Keratinocyte (primary cell): ENCODE results near the gene AARS2. TPM values are rescaled to one million over a fixed set of nuclear protein-coding genes. Genes with fewer than 3 reads are reported as not detected.

Source experiments
- DNase-seq: peaks from one replicate; pipeline ENCODE4 v3.0.0-alpha.2; 2011; ENCODE audit warnings: low read depth, missing footprints, low spot score
- FAIRE-seq: peaks from 2 replicates; lab custom pipeline; 2011; peaks lifted over from hg19 to GRCh38; lab: Jason Lieb, UNC
- H2AFZ ChIP-seq: 2 replicates; pipeline ENCODE4 v1.6.0; 2012; ENCODE audit warnings: low read length, control low read depth, inconsistent platforms; ENCODE audit not compliant: control insufficient read depth
- H3K27ac ChIP-seq: 2 replicates; pipeline ENCODE4 v1.5.1; 2011; ENCODE audit warnings: low read length; ENCODE audit not compliant: control insufficient read depth, insufficient read depth
- H3K27me3 ChIP-seq: 3 replicates; pipeline ENCODE4 v1.6.0; 2011; ENCODE audit warnings: low read length; ENCODE audit not compliant: control insufficient read depth, insufficient read depth; ENCODE audit errors: extremely low read depth
- H3K36me3 ChIP-seq, 2 experiments: 2 replicates in 1 of 2; 3 replicates in 1 of 2; pipeline ENCODE4 v1.5.1; 2011; ENCODE audit warnings: low read length in 2 of 2, mild to moderate bottlenecking in 1 of 2; ENCODE audit not compliant: control insufficient read depth in 2 of 2, insufficient read depth in 2 of 2; ENCODE audit errors: extremely low read depth in 1 of 2
- H3K4me1 ChIP-seq: 3 replicates; pipeline ENCODE4 v1.5.1; 2011; ENCODE audit warnings: low read length; ENCODE audit not compliant: control insufficient read depth, insufficient read depth; ENCODE audit errors: extremely low read depth
- H3K4me2 ChIP-seq: 3 replicates; pipeline ENCODE4 v1.6.0; 2011; ENCODE audit warnings: low read depth, low read length; ENCODE audit not compliant: control insufficient read depth, insufficient read depth; ENCODE audit errors: extremely low read depth
- H3K4me3 ChIP-seq, 3 experiments: fragments of 200-600 bp in 1 of 3; sonication (generic) in 1 of 3; 2 replicates in 2 of 3; 3 replicates in 1 of 3; pipeline ENCODE4 v1.5.1; 2011 to 2016; ENCODE audit warnings: low read length in 3 of 3, mild to moderate bottlenecking in 3 of 3, control low read depth in 2 of 3, inconsistent platforms in 1 of 3, low read depth in 1 of 3, mixed read lengths in 1 of 3, mixed run types in 1 of 3, moderate library complexity in 1 of 3; ENCODE audit not compliant: control insufficient read depth in 2 of 3, insufficient read depth in 2 of 3; ENCODE audit errors: extremely low read depth in 1 of 3
- H3K79me2 ChIP-seq: 2 replicates; pipeline ENCODE4 v1.6.0; 2012; ENCODE audit warnings: low read length; ENCODE audit not compliant: control insufficient read depth, insufficient read depth
- H3K9ac ChIP-seq: 3 replicates; pipeline ENCODE4 v1.6.0; 2011; ENCODE audit warnings: low read length; ENCODE audit not compliant: control insufficient read depth, insufficient read depth; ENCODE audit errors: extremely low read depth
- H3K9me1 ChIP-seq: 3 replicates; pipeline ENCODE4 v1.6.0; 2011; ENCODE audit warnings: low read length; ENCODE audit not compliant: control insufficient read depth, insufficient read depth; ENCODE audit errors: extremely low read depth
- H3K9me3 ChIP-seq: 2 replicates; pipeline ENCODE4 v1.5.1; 2012; ENCODE audit warnings: low read depth, low read length; ENCODE audit not compliant: control insufficient read depth
- H4K20me1 ChIP-seq: 3 replicates; pipeline ENCODE4 v1.6.0; 2011; ENCODE audit warnings: low read length; ENCODE audit not compliant: control insufficient read depth, insufficient read depth; ENCODE audit errors: extremely low read depth
- CTCF ChIP-seq, 3 experiments: IDR thresholded peaks in 1 of 3; conservative IDR thresholded peaks in 1 of 3; optimal IDR thresholded peaks in 1 of 3; 2 replicates in 2 of 3; 3 replicates in 1 of 3; pipeline versions ENCODE3 to v1.5.1; 2011; ENCODE audit warnings: low read length in 3 of 3, mild to moderate bottlenecking in 3 of 3, moderate library complexity in 2 of 3, control low read depth in 1 of 3, inconsistent platforms in 1 of 3; ENCODE audit not compliant: insufficient read depth in 2 of 3; ENCODE audit errors: extremely low read depth in 1 of 3
- EZH2 ChIP-seq: IDR thresholded peaks from one replicate; pipeline ENCODE4 v1.6.1; 2012; ENCODE audit warnings: inconsistent platforms, mild to moderate bottlenecking, low read length, moderate library complexity
- dilution Hi-C: fragments of 300-500 bp; cut with MboI; formaldehyde crosslinking; loops from one replicate; pipeline ENCODE4 v1.7.0; 2020; ENCODE audit warnings: low sequenced_read_pairs; ENCODE audit not compliant: extremely low pct_ligation_motif_present
- polyA plus RNA-seq, 5 experiments: library from polyadenylated mRNA; depleted of rRNA in 3 of 5; stranded (reverse) in 3 of 5; stranded (forward) in 1 of 5; unstranded in 1 of 5; fragments of >200 nt; gene quantifications; 1 replicate in 1 of 5; 2 replicates in 3 of 5; 3 replicates in 1 of 5; pipeline versions ENCODE4 v1.2.1 to v1.2.3, GENCODE V29; 2011 to 2012; ENCODE audit warnings: missing spikeins in 2 of 5, low read depth in 1 of 5, low replicate concordance in 1 of 5

AARS2 gene
- polyA plus RNA-seq, 1 donor (not counting 4 experiments of a cell fraction or from before 2014, with no cell fraction given), result 5.8 TPM

- H3K9me1 ChIP-seq, result no peaks in the 10 kb centered on the region
- TF ChIP-seq CTCF (optimal IDR thresholded peaks at IDR 0.05 in 1 of 3, IDR thresholded peaks at IDR 0.05 in 1 of 3, conservative IDR thresholded peaks at IDR 0.05 in 1 of 3; ENCODE audit: extremely low read depth in 1 of 3, insufficient read depth in 2 of 3, low read length in 3 of 3), result no peak
- FAIRE-seq, result no peak
- H3K27me3 ChIP-seq, result no peaks in the 10 kb centered on the region
- H3K79me2 ChIP-seq, result peaks cover 12% of the 10 kb centered on the region
- H2AFZ ChIP-seq, result no peak overlapping the region
- peaks cover 19% of the 10 kb centered on the region for H3K4me1 ChIP-seq
- no peak overlapping the region for H3K4me2 ChIP-seq
- no peaks in the 10 kb centered on the region for H3K9me3 ChIP-seq
- H4K20me1 ChIP-seq, result no peaks in the 10 kb centered on the region
- no peak for DNase-seq
- H3K36me3 ChIP-seq, result peaks cover 16 to 27% of the 10 kb centered on the region in 2 experiments
- H3K27ac ChIP-seq, result no peak overlapping the region
- H3K9ac ChIP-seq, result no peak overlapping the region
- dilution Hi-C loops, result no loop called here
- no peak overlapping the region for H3K4me3 ChIP-seq
Measured at GRCh38 chr6:44311304-44311703, 1.8 kb downstream of the AARS2 start.

GRCh38 chr6:44310241-44310640 lies 2.9 kb downstream of the AARS2 start:
- Histone ChIP-seq H3K9me1 (no peaks in the 10 kb centered on the region), H2AFZ (no peak overlapping the region), H3K4me3 (no peak overlapping the region), H3K36me3 (peaks cover 18 to 32% of the 10 kb centered on the region in 2 experiments), H4K20me1 (no peaks in the 10 kb centered on the region), H3K27ac (no peak overlapping the region), H3K27me3 (no peaks in the 10 kb centered on the region), H3K4me1 (peaks cover 19% of the 10 kb centered on the region), H3K9ac (no peak overlapping the region), H3K9me3 (no peaks in the 10 kb centered on the region), H3K79me2 (peaks cover 12% of the 10 kb centered on the region), H3K4me2 (no peak overlapping the region)
- TF ChIP-seq CTCF (optimal IDR thresholded peaks at IDR 0.05 in 1 of 3, IDR thresholded peaks at IDR 0.05 in 1 of 3, conservative IDR thresholded peaks at IDR 0.05 in 1 of 3; ENCODE audit: extremely low read depth in 1 of 3, insufficient read depth in 2 of 3, low read length in 3 of 3) (no peak), EZH2 (no peak)
- dilution Hi-C loops, result no loop called here
- DNase-seq, result no peak
- FAIRE-seq, result no peak
